GM21367 (cell line): ENCODE measurements around the gene ATXN3.
"Not testable (repeated sequence)": the region's sequence is repeated elsewhere in the genome, so short reads cannot be mapped to it uniquely, and the experiment has no call there.

ENCODE experiments used
- ATAC-seq: cut with Tn5 transposase; IDR thresholded peaks from one replicate; pipeline ENCODE4 v1.9.1; 2021; ENCODE audit not compliant: unreplicated experiment

Gene ATXN3

GRCh38 chr14:92074555-92074954 lies 31.8 kb downstream of the ATXN3 start:
- ATAC-seq: no peak

GRCh38 chr14:92058006-92058917 lies 48.1 kb downstream of the ATXN3 start:
- no peak for ATAC-seq

DNA sequence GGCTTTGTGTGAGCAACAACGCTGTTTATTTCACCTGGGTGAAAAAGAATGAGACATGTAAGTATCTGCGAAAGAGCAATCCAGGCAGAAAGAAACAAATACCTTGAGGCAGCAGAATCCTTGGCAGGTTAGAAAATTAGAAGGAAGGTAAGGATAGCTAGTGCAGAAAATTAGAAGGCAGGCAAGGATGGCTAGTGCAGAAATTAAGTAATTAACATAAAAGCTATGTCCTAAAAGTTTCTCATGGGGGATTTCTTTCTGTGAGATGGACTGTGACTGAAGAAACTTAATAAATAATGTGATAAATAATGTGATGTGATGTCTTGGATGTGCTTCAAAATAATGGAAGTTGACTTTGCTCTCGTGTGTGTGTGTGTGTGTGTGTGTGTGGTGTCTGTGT lies 56.6 kb downstream of the ATXN3 start:
- ATAC-seq: no peak

GRCh38 chr14:92049221-92049620 lies 57.2 kb downstream of the ATXN3 start:
- not testable (repeated sequence) for ATAC-seq

- not testable (repeated sequence) for ATAC-seq
Observed at GRCh38 chr14:92045904-92046303, 60.5 kb downstream of the ATXN3 start.

DNA sequence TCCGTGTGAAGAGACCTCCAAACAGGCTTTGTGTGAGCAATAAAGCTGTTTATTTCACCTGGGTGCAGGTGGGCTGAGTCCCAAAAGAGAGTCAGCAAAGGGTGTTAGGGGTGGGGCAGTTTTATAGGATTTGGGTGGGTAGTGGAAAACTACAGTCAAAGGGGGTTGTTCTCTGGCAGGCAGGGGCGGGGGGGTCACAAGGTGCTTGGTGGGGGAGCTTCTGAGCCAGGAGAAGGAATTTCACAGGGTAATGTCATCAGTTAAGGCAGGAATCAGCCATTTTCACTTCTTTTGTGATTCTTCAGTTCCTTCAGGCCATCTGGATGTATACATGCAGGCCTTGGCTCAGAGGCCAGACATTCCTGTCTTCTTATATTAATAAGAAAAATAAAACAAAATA lies 64.6 kb downstream of the ATXN3 start:
- not testable (repeated sequence) for ATAC-seq

GRCh38 chr14:92041203-92041602 lies 65.2 kb downstream of the ATXN3 start:
- ATAC-seq: no peak

GRCh38 chr14:92040431-92041051 lies 65.8 kb downstream of the ATXN3 start:
- ATAC-seq: peak; percentile 27

GRCh38 chr14:92039719-92040430 lies 66.5 kb downstream of the ATXN3 start, which contains the start of gene TRIP11:
Gene TRIP11, minus strand, starts transcription at chr14:92040059. Its CDS starts 374 bp downstream, at chr14:92039685.
- peak; percentile 91 for ATAC-seq

GRCh38 chr14:92039063-92039718 lies 67.2 kb downstream of the ATXN3 start:
- ATAC-seq: peak; percentile 18

GRCh38 chr14:92037989-92038388 lies 68.4 kb downstream of the ATXN3 start:
- ATAC-seq: no peak

DNA sequence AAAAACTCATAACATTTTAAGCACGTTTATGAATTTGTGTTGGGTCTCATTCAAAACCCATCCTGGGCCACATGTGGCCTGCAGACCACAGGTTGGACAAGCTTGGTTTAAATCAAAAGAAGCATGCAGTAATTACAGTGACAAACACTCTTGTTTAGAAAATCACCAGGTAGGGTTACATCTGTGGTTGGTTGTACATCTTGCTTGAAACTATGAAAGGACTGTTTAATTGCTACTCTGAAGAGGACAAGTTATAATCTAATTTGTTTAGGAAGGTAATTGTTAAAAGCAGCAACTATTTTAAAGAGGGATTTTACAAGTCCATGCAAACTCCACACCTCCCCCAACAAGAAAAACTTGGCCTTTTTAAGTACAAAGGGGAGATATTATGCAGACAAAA lies 70.5 kb downstream of the ATXN3 start:
- ATAC-seq: no peak

DNA sequence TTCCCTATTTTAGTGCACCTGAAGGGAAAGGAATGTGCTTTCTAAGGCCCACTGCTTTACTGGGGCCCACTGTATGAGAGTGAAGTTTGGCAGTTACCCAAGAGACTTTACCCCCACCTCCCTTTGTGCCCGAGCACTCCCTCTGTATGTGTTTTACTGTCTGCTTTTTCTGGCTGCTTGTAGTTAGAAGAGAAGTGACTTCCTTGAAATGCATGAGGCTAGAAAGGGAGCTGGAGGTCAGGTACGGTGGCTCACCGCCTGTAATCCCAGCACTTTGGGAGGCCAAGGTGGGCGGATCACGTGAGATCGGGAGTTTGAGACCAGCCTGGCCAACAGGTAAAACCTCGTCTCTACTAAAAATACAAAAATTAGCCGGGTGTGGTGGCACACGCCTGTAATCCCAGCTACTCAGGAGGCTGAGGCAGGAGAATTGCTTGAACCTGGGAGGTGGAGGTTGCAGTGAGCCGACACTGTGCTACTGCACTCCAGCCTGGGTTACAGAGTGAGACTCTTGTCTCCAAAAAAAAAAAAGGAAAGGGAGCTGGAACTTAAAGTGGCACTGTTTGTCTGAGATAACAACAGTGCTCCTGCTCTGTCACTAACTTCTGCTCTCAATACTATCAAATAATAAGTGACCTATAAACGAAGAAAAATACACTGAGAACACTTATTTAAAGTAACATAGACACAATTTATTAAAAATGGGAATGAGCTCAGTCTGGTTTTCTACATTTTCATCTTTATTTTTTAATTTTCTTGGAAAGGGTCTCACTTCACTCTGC lies 72.3 kb downstream of the ATXN3 start:
- ATAC-seq: no peak

GRCh38 chr14:92033433-92033832 lies 72.9 kb downstream of the ATXN3 start:
- ATAC-seq: no peak

GRCh38 chr14:92026548-92027190 lies 79.7 kb downstream of the ATXN3 start:
- no peak for ATAC-seq

GRCh38 chr14:92022036-92022435 lies 84.3 kb downstream of the ATXN3 start:
- no peak for ATAC-seq

- ATAC-seq: no peak
Observed at GRCh38 chr14:92021523-92021922, 84.9 kb downstream of the ATXN3 start.

DNA sequence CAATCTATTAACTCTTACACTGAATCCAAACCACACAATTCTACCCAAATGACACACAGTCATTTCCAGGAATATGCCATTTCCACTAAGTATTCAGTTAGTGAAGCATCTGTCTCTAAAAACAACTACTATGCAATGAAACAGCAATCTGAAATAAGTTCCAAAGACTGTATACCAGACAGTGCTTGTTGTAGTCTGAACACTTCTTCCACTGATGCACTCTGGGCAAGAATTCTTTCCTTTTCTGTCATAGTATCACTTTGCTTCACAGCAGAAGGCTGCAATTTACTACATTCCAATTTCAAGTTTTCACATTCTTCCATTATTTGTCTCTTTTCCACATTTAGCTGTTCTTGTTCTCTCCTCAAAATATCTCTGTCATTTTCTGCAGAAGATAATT lies 92.3 kb downstream of the ATXN3 start:
- no peak for ATAC-seq

- ATAC-seq: no peak
Observed at GRCh38 chr14:92012121-92012748, 94.1 kb downstream of the ATXN3 start.
